GM12864 (cell line): ENCODE measurements around the gene MB21D2.
A peak's percentile ranks its signal among the peaks of the same experiment; 100 is the strongest.

Source experiments
- DNase-seq: peaks from one replicate; pipeline ENCODE4 v3.0.0-alpha.2; 2011; ENCODE audit warnings: low read depth
- H3K4me3 ChIP-seq: 2 replicates; pipeline ENCODE4 v1.5.1; 2011; ENCODE audit warnings: mild to moderate bottlenecking, low read depth, low read length, control low read depth
- TF ChIP-seq, protein P1 (sequence below): IDR thresholded peaks from 2 replicates; pipeline ENCODE4 v1.5.1; 2011; ENCODE audit warnings: low read depth, mild to moderate bottlenecking, moderate library complexity, low read length, control low read depth, inconsistent platforms; ENCODE audit errors: missing control alignments

Gene MB21D2

DNA sequence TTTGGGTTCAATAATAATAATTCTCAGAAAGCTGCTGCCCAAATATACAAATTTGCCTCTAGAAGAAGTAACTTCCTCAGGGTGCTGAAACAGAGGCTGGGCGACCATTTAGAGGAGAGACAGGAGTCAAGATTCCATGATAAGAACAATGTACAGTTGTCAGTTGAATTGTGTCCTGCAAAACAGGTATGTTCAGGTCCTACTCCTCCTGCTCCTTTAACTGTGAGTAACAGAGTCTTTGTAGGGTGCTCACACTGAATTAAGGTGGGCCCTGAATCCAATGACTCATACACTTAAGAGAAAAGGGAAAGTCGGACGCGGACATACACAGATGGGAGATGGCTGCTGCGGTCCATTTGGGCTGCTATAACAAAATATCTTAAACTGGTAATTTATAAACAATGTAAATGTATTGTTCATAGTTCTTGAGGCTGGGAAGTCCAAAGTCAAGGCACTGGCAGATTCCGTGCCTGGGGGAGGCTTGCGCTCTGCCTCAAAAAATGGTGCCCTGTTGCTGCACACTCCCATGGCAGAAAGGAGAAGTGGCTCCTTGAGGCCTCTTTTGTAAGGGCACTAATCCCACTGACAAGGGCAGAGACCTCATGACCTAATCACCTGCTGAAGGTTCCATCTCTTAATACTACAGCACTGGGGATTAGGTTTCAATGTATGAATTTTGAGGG, 55.1 kb downstream of the MB21D2 start:
- TF ChIP-seq, protein P1, sequence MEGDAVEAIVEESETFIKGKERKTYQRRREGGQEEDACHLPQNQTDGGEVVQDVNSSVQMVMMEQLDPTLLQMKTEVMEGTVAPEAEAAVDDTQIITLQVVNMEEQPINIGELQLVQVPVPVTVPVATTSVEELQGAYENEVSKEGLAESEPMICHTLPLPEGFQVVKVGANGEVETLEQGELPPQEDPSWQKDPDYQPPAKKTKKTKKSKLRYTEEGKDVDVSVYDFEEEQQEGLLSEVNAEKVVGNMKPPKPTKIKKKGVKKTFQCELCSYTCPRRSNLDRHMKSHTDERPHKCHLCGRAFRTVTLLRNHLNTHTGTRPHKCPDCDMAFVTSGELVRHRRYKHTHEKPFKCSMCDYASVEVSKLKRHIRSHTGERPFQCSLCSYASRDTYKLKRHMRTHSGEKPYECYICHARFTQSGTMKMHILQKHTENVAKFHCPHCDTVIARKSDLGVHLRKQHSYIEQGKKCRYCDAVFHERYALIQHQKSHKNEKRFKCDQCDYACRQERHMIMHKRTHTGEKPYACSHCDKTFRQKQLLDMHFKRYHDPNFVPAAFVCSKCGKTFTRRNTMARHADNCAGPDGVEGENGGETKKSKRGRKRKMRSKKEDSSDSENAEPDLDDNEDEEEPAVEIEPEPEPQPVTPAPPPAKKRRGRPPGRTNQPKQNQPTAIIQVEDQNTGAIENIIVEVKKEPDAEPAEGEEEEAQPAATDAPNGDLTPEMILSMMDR: no peak
- H3K4me3 ChIP-seq: no peak overlapping the region
- DNase-seq: no peak

DNA sequence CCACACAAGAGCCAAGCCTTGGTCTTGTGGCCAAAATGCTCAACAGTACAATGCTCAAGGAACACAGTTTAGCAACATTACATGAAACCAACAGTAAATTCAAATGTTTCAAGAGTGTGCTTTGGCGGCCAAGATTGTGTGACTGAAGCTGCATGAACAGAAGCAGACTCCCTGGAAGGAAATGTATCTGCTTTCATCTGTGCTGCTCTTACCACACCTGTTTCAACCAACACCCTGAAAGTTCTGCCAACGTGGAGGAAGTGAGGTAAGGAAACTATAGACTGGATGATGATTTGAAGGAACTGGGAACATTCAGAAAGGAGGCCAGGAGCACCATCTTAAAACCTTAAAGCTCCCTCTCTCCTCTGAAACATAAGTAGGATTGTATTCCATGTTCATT, 55.7 kb downstream of the MB21D2 start:
- no peak overlapping the region for H3K4me3 ChIP-seq
- TF ChIP-seq, protein P1: no peak
- DNase-seq: peak; percentile 65

DNA sequence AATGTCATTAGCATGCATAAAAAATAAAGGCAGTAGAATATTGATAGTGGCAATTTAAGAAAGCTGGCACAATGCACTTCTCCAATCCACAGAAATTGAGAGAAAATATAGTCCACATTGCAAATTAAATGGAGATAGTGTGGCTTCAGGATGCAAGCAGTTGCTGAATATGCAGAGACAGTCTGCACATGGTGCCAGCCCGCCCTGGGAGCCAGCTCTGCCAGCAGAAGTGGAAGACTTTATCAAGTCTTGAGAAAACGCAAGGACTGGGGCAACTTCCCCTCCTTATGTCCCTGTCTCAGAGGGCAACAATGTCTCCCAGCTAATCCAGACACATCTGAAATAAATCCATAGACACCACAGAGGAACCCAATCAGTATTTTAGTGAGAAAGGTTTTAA, 57.2 kb downstream of the MB21D2 start:
- no peak overlapping the region for H3K4me3 ChIP-seq
- TF ChIP-seq, protein P1: no peak
- no peak for DNase-seq

DNA sequence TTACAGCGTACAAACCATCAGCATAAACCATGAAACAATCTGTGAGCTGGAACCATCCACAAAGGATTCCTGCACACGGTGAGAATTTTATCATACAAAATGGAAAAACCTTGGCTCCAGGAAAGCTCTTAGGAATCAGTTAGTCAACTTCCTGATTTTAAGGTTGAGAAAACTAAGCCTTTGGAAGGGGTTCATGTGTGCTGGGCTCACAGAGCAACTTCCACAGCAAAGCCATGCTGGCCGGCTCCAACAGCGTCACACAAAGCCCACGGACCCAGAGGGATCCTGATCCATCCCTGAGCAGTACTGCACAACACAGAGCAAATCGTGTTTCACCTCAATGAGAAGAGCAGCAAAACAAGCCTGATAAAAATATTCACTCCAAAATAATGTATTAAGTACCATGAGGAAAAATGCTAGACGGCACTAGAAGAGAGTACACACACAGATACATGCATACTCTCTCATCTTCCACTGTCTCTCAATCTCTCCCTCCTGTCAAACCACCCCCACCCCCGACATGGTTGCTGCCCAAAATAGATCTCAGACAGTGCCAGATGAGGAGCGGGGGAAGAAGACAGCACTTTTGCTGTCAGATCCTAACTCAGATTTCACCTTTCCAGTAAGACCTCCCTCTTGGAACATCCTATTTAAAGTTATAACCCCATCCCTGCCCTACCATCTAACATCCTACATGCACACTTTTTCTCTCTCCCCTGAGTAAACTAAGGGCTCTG, 58.6 kb downstream of the MB21D2 start:
- no peak for DNase-seq
- TF ChIP-seq, protein P1: no peak

DNA sequence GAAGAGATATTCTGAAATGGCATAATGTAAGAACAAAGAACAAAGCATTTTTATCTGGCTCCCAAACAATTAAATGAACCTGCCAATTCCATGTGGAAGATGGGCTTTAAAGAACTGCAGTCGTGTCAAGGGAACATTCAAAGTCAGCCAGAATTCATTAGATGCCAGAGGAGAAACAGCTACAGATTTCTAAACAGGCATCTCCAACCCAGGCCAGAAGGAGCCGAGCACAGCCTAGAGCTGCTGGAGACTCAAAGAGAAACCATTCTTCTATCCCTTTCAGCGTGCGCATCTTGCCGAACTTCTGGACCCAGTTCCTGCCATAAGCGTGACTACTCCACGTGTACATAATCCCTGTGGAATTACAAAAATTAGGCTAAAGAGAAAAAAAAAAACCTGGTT, 60.4 kb downstream of the MB21D2 start:
- TF ChIP-seq, protein P1: no peak
- no peak for DNase-seq
- H3K4me3 ChIP-seq: no peak overlapping the region

More for the DNA sequence above, 58.6 kb downstream of the MB21D2 start:
- H3K4me3 ChIP-seq: no peak overlapping the region

DNA sequence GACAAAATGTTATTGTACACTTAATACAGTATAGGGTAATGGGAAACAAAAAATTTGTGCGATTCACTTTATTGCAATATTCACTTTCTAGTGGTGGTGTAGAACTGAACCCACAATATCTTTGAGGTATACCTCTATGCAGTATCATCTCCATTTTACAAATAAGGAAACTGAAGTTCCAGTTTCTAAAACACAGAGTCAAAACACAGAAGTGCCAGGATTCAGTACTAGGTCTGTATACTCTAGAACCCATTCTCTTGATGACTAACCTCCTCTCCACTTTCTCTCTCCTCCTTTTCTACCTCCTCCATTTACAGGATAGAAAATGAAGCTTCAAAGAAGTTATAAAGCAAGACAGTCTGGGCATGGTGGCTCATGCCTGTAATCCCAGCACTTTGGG, 62.2 kb downstream of the MB21D2 start:
- TF ChIP-seq, protein P1: no peak
- H3K4me3 ChIP-seq: no peak overlapping the region
- no peak for DNase-seq

DNA sequence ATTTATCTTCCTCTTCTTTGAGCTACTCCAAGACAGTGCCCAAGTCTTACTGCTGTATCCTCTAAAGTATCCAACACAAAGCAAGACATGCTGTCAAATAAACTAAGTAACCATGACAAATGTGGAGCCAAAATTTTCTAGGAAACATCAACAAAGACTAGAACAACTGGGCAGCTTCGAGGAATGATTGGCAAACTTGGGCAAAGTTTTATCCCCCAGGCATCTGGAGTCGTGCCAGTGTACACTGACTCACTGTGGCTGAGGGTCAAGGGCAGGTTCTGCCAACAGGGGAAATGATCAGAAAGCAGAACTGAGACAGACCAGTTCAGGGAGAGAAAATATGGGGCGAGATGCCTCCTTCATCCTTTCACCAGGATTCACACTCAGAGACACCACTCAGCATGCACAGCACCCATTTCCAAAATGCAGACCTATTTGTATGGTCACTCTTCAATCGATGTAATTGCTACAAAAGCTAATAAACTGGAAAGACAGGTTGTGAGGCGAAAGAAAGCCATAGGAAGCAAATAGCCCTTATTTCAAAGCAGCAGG, 65.8 kb downstream of the MB21D2 start:
- no peak overlapping the region for H3K4me3 ChIP-seq
- no peak for DNase-seq
- TF ChIP-seq, protein P1: no peak
